H4 (cell line): ENCODE data around the gene RNF17. TPM values are rescaled to one million over a fixed set of nuclear protein-coding genes. Genes with fewer than 3 reads are reported as not detected.
"Not testable (repeated sequence)": the region's sequence is repeated elsewhere in the genome, so short reads cannot be mapped to it uniquely, and the experiment has no call there.

ENCODE experiments used
- DNase-seq: peaks from one replicate; pipeline ENCODE4 v3.0.0-alpha.2; 2015; ENCODE audit warnings: low spot score
- total RNA-seq: library from RNA; depleted of rRNA; stranded (reverse); fragments of >200 nt; shearing (Covaris generic); gene quantifications from 2 replicates; pipeline ENCODE4 v1.2.3, GENCODE V29; 2014

RNF17 gene
- total RNA-seq, 1 experiment from 2014 or later: not detected

DNA sequence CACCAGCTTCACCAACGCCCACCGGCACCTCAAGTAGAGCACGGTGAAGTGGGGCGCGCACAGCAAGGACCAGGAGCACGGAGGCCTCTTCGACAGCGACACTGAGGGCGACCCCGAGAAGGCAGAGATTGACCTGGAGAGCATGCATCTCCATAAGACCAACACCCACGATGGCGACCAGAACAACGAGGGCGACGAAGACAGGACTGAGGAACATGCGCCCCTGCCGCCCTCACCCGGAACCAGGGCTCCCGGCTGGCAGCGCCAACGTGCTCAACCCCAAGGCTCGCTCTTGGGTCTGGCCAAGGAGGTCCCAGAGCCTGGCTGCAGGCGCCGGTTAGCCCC lies 18.5 kb upstream of the RNF17 start:
- DNase-seq: no peak

DNA sequence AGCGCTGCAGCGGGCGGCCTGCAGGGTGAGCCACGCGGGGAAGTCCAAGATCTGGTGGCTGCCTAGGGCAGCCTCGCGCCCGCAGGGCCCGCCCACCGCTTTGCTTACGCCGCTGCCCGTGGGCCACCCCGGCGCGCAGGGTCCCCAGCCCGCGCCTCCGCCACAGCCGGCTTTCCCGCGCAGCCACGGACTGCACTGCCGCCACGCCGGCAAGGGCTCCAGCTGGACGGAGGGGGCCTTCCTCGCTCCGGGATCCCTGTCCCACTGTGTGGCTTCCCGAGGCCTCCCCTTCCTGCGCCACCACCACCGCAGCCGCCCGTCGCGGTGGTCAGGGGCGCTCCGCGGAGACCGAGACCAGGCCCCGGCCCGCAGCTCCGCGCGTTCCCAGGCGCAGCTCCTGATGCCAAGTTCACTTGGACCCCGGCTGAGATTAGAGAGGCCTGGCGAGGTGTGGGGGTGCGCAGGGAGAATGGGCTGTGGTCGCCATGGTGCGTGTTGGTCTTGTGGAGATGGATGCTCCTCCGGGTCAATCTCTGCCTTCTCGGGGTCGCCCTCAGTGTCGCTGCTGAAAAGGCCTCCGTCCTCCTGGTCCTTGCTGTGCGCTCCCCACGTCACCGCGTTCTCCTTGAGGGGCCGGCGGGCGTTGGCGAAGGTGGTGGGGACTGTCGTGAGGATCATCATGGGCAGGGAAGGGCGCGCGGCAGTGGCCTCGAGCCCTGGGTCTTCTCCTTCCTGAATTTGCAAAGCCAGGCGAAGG lies 17.9 kb upstream of the RNF17 start:
- no peak for DNase-seq

DNA sequence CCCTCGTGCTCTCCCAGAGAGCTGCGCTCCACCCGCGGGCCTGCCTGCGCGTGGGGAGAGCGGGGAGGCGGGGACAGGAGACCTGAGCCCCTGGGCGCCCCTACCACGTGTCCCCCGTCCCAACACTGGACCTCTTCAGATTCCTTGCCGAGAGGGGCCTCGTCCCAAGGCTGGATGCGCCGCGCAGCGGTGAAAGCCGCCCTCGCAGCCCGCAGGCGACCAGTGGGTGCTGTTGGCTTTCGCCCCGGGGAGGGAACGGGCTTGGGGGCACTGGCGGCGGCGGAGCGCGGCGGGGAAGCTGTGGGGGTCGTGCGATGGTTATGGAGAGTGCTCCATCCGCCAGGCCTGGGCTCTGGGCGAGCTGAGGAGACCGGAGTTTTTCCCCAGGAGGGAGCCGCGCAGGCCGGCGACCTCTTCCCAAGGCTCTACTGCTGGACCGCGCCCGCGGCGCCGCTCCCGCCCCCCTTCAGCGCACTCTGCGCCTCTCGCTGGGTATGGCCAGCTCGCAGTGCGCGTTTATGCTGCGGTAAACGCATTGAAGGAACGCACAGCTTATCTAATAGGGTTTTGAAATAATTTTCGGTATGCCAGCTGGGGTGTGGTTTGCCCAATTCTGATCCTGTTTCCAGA lies 17.2 kb upstream of the RNF17 start:
- DNase-seq: no peak

- no peak for DNase-seq
Measured at GRCh38 chr13:24747248-24748060, 16.5 kb upstream of the RNF17 start.

DNA sequence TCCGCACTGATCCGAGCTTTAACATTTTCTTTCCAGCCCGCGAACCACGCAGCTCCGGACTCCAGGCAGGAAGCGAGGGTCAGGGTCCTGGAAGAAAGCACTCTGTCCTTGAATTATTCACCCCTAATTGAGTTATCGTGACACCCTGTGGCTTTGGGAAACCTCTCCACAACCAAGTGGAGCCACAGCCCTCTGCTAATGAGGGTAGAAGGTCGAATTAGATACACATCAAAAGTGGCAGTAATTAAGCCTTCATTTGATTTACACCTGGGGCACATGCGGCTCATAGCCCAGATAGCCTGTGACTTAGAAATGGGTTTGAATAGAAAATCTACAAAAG lies 15.9 kb upstream of the RNF17 start:
- no peak for DNase-seq

DNA sequence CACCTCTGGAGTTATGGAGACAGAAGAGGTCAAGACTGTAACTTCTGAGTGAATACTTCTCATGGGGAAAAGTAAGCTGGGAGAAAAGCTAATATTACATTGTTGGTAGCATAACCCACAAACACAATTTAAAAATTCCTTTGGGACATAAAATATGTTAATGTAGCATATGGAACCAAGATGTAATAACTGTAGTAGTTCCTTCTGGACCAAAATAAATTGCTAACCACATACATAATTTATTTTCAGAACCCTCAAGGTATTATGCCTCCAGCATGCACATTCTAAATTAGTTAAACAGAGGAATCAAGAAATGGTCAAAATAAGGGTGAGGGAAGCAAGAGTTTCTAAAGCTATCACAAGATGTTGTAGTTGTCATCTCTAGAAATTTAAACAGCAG lies 4.8 kb upstream of the RNF17 start:
- DNase-seq: no peak

DNA sequence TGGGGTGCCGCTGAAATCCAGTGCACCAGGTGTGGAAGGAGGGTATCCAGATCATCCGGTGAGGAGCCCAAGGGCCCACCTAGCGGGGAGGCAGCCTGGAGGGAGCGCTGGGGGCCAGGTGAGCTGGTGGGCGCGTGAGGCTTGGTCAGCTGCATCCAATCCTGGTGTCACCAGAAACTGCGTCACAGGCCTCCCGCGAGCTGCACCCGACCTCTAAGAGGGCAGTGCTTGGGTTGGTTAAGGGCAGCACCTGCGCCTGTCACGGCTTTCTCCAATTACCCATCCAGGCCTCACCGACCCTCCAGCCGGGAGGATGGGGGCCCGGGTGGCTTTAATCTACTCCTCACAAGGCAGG lies 284 bp downstream of the RNF17 start:
- DNase-seq: no peak

GRCh38 chr13:24777171-24777570 lies 13.2 kb downstream of the RNF17 start:
- no peak for DNase-seq

DNA sequence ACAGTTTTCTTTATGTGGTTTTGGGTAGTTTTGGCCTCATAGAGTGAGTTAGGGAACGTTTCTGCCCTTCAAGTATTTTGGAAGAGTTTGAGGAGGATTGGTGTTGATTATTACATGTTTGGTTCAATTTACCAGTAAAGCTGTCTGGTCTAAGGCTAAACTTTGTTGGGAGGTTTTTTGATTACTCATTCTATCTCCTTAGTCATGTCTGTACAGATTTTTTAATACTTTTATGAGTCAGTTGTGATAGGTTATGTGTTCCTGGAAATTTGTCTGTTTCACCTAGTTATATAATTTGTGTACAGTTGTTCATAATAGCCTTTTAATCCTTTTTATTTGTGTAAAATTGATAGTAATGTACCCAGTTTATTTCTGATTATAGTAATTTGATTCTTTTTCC lies 20.4 kb downstream of the RNF17 start:
- no peak for DNase-seq

DNA sequence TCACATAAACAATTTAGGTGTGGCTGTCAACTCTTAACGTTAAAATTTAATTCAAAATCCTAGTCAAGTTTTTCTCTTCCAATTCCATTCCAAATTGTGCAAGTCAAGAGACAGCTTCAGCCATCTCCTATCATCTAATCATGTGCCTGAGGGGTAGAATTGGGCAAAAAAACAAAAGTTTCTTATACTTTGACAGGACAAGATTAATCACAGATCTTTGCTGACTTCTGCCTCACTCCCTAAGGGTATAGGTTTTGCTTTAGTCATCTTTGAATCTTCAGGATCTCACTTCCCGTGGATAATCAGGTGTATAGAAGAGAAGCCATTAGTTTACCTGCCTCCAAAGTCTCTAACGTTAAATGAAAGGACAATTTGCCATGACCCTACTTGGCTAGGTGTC lies 24.6 kb downstream of the RNF17 start:
- DNase-seq: no peak

DNA sequence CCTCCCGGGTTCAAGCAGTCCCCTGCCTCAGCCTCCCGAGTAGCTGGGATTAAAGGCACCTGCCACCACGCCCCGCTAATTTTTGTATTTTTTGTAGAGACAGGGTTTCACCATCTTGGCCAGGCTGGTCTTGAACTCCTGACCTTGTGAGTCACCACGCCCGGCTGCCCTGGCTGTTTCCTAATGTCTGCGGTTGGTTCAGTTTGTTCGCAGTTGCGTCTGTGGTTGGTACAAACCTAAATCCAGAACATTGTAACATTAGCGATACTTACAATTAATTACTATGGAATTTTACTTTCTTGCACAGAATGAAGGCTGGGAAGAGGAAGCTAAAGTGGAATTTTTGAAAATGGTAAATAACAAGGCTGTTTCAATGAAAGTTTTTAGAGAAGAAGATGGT lies 38.1 kb downstream of the RNF17 start:
- DNase-seq: peak; percentile 58

GRCh38 chr13:24821207-24821606 lies 57.2 kb downstream of the RNF17 start:
- no peak for DNase-seq

- DNase-seq: no peak
Measured at GRCh38 chr13:24822640-24823039, 58.7 kb downstream of the RNF17 start.

- not testable (repeated sequence) for DNase-seq
Measured at GRCh38 chr13:24823122-24823710, 59.2 kb downstream of the RNF17 start.

DNA sequence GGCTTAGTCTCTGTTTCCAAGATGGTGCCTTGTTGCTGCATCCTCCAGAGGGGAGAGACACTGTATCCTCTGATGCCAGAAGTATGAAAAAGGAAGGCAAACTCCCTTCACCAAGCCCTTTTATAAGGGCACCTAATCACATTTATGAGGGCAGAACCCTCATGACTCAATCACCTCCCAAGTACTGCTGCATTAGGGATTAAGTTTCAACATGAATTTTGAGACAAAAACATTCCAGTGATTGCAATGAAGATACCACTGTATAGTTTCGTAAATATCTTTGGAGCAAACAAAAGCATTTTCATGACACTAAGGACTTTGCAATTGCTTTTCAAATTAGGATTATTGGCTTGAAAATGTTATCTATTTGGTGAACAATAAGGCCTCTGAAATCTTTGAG lies 63.8 kb downstream of the RNF17 start:
- no peak for DNase-seq

DNA sequence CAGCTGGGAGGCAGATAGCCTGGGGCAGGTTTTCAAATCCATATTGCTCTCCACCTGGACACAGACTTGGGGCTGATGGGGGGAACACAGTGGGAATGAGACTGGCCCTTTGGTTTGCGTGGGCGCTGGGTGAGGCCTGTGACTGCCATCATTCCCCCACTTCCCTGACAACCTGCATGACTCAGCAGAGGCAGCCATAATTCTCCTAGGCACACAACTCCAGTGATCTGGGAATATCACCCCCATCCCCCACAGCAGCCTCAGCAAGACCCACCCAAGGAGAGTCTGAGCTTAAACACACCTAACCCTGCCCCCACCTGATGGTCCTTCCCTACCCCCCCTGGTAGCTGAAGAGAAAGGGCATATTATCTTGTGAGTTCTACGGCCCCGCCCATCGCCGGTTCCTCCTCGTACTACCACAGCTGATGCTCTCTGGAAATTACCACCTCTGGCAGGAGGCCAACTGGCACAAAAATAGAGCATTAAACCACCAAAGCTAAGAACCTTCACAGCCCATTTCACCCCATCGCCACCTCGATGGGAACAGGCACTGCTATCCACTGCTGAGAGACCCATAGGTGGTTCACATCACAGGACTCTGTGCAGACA lies 71.0 kb downstream of the RNF17 start:
- no peak for DNase-seq

DNA sequence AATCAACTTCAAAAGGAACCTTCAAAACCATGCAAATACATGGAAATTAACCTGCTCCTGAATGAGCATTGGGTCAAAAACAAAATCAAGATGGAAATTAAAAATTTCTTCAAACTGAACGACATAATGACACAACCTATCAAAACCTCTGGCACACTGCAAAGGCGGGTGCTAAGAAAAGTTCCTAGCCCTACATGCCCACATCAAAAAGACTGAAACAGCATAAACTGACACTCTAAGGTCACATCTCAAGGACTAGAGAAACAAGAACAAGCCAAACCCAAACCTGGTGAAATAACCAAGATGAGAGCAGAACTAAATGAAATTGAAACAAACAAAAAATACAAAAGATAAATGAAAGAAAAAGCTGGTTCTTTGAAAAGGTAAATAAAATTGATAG lies 73.6 kb downstream of the RNF17 start:
- DNase-seq: not testable (repeated sequence)

DNA sequence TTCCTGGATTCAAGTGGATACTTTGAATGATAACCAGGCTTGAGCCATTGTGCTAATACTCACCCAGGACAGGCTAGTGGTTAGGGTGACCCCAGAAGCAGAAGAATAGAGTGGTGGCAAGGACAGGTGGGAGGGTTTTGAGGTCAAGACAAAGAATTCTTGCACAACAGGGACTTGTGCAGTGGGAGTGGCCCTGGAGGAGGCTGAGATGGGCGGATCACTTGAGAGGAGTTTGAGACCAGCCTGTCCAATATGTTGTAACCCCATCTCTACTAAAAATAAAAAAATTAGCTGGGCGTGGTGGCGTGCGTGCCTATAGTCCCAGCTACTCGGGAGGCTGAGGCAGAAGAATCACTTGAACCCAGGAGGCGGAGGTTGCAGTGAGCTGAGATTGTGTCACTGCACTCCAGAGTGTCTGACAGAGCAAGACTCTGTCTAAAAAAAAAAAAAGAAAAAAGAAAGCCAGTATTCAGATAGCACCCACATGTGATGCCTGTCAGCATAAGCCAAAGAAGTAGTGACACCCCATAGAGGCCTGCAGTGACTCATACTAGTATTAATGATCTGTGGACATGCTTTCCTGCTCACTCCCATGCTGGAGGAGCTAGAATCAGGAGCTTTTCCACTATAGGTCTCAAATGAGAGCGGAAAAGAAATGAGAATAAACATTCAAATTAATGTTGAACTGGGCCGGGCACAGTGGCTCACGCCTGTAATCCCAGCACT lies 78.7 kb downstream of the RNF17 start:
- DNase-seq: peak; percentile 5

- no peak for DNase-seq
Measured at GRCh38 chr13:24851546-24851945, 87.6 kb downstream of the RNF17 start.

DNA sequence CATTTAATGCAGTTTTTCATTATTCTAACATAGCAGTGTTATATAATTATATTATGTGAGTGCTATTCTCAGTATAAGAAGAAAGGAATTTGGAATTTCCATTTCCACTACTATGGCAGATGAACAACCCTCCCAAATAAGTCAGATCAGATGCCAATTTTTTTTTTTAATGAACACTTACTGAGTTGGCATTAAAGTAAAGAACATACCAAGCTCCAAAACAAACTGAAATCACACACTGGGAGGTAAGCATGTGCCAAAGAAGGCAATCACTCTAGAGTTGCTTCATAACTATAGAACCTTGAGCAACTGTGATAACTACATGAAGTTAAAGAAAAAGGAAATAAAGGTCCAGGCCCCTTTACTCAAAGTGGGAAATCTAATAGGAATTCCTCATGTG lies 90.3 kb downstream of the RNF17 start:
- DNase-seq: no peak

- no peak for DNase-seq
Measured at GRCh38 chr13:24858953-24859352, 95.0 kb downstream of the RNF17 start.

GRCh38 chr13:24860770-24861169 lies 96.8 kb downstream of the RNF17 start:
- DNase-seq: no peak
